HepG2 (cell line): Measurements from ENCODE around the gene RAB3B. TPM values are rescaled to one million over a fixed set of nuclear protein-coding genes. Genes with fewer than 3 reads are reported as not detected.
A peak's percentile ranks its signal among the peaks of the same experiment; 100 is the strongest.

Experiments
- ASH2L ChIP-seq: fragments of 300-600, 200-600 bp; sonication (generic); IDR thresholded peaks from 2 replicates; pipeline ENCODE4 v1.7.0; 2017; ENCODE audit warnings: low read depth, mild to moderate bottlenecking, moderate library complexity, mixed read lengths, low read length; ENCODE audit not compliant: insufficient read length
- BRCA1 ChIP-seq: sonication (generic); formaldehyde crosslinking; IDR thresholded peaks from 2 replicates; pipeline ENCODE4 v1.4.0; 2020; ENCODE audit warnings: missing genetic modification reagents
- ELF3 ChIP-seq: IDR thresholded peaks from 2 replicates; pipeline ENCODE4 v1.6.1; 2016; ENCODE audit warnings: missing genetic modification reagents, missing compliant biosample characterization
- GABPA ChIP-seq, 2 experiments: IDR thresholded peaks; 2 replicates each; pipeline ENCODE4 v1.6.1; 2011 to 2016; ENCODE audit warnings: low read depth in 2 of 2, low read length in 1 of 2, missing biosample characterization in 1 of 2, missing genetic modification characterization in 1 of 2
- PATZ1 ChIP-seq: sonication (generic); formaldehyde crosslinking; IDR thresholded peaks from 2 replicates; pipeline ENCODE4 v1.4.0; 2020; ENCODE audit warnings: missing genetic modification reagents
- PAWR ChIP-seq: sonication (generic); formaldehyde crosslinking; IDR thresholded peaks from 2 replicates; pipeline ENCODE4 v1.4.0; 2020; ENCODE audit warnings: missing genetic modification reagents, mild to moderate bottlenecking, borderline replicate concordance
- PRDM15 ChIP-seq: sonication (generic); formaldehyde crosslinking; IDR thresholded peaks from 2 replicates; pipeline ENCODE4 v1.4.0; 2020; ENCODE audit warnings: missing genetic modification reagents
- SRF ChIP-seq: IDR thresholded peaks from 2 replicates; pipeline ENCODE4 v1.6.1; 2011; ENCODE audit warnings: mild to moderate bottlenecking, low read depth, low read length, moderate library complexity
- ZBTB1 ChIP-seq: sonication (generic); formaldehyde crosslinking; IDR thresholded peaks from 2 replicates; pipeline ENCODE4 v1.4.0; 2020; ENCODE audit warnings: missing genetic modification reagents, borderline replicate concordance
- ZNF17 ChIP-seq: sonication (generic); formaldehyde crosslinking; IDR thresholded peaks from 2 replicates; pipeline ENCODE4 v1.5.0; 2020; ENCODE audit warnings: mild to moderate bottlenecking, missing genetic modification reagents
- ZNF274 ChIP-seq: sonication (generic); formaldehyde crosslinking; IDR thresholded peaks from 2 replicates; pipeline ENCODE4 v1.5.1; 2020; ENCODE audit warnings: mild to moderate bottlenecking, missing genetic modification reagents
- ZNF317 ChIP-seq: sonication (generic); formaldehyde crosslinking; IDR thresholded peaks from 2 replicates; pipeline ENCODE4 v1.5.0; 2020; ENCODE audit warnings: mild to moderate bottlenecking, missing genetic modification reagents
- ZNF569 ChIP-seq: sonication (generic); formaldehyde crosslinking; IDR thresholded peaks from 2 replicates; pipeline ENCODE4 v1.5.0; 2020; ENCODE audit warnings: mild to moderate bottlenecking, missing genetic modification reagents, moderate library complexity, borderline replicate concordance
- polyA plus RNA-seq, 8 experiments: library from polyadenylated mRNA; depleted of rRNA in 3 of 8; stranded (reverse) in 7 of 8; unstranded in 1 of 8; fragments of >200 nt; fragmentation: Illumina TruSeq in 4 of 8; extraction: Trizol in 4 of 8; gene quantifications; 2 replicates each; pipeline versions ENCODE4 v1.2.1 to v1.2.3, GENCODE V29; 2011 to 2016; ENCODE audit warnings: low read depth in 4 of 8, missing spikeins in 1 of 8, mixed read lengths in 1 of 8; ENCODE audit not compliant: insufficient read depth in 1 of 8
- total RNA-seq, 5 experiments: library from RNA; depleted of rRNA; stranded (reverse); fragments of >200 nt; fragmentation: Illumina TruSeq; extraction: Trizol; gene quantifications; 2 replicates each; pipeline ENCODE4 v1.2.3, GENCODE V29; 2016; ENCODE audit warnings: low read depth in 1 of 5
- TF ChIP-seq, protein P1 (sequence below): IDR thresholded peaks from 2 replicates; pipeline ENCODE4 v1.6.1; 2016; ENCODE audit warnings: low read depth
- TF ChIP-seq, protein P2 (sequence below): sonication (generic); formaldehyde crosslinking; IDR thresholded peaks from 2 replicates; pipeline ENCODE4 v1.5.1; 2020; ENCODE audit warnings: mild to moderate bottlenecking, missing genetic modification reagents, borderline replicate concordance

Gene RAB3B
- total and polyA plus RNA-seq, 2 of the 13 experiments (the other 11 are each of a cell fraction or from before 2014, with no cell fraction given) = 1.0 to 1.2 TPM

- TF ChIP-seq, protein P1, sequence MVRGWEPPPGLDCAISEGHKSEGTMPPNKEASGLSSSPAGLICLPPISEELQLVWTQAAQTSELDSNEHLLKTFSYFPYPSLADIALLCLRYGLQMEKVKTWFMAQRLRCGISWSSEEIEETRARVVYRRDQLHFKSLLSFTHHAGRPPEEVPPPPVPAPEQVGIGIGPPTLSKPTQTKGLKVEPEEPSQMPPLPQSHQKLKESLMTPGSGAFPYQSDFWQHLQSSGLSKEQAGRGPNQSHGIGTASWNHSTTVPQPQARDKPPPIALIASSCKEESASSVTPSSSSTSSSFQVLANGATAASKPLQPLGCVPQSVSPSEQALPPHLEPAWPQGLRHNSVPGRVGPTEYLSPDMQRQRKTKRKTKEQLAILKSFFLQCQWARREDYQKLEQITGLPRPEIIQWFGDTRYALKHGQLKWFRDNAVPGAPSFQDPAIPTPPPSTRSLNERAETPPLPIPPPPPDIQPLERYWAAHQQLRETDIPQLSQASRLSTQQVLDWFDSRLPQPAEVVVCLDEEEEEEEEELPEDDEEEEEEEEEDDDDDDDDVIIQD (CRISPR knock-in tag) = peak; percentile 55; the same call in 1 of the 2 replicates
- no peak for TF ChIP-seq GABPA (IDR thresholded peaks at IDR 0.05; ENCODE audit: low read depth, low read length)
- TF ChIP-seq GABPA (CRISPR knock-in tag; IDR thresholded peaks at IDR 0.05; ENCODE audit: low read depth) = no peak
- no peak for TF ChIP-seq ZNF17 (CRISPR knock-in tag)
- peak; percentile 30; the same call in 1 of the 2 replicates for TF ChIP-seq PATZ1 (CRISPR knock-in tag)
- TF ChIP-seq PRDM15 (CRISPR knock-in tag) = no peak
- TF ChIP-seq ZNF274 = no peak
- no peak for TF ChIP-seq ZNF569 (CRISPR knock-in tag)
- no peak for TF ChIP-seq SRF
- TF ChIP-seq, protein P2, sequence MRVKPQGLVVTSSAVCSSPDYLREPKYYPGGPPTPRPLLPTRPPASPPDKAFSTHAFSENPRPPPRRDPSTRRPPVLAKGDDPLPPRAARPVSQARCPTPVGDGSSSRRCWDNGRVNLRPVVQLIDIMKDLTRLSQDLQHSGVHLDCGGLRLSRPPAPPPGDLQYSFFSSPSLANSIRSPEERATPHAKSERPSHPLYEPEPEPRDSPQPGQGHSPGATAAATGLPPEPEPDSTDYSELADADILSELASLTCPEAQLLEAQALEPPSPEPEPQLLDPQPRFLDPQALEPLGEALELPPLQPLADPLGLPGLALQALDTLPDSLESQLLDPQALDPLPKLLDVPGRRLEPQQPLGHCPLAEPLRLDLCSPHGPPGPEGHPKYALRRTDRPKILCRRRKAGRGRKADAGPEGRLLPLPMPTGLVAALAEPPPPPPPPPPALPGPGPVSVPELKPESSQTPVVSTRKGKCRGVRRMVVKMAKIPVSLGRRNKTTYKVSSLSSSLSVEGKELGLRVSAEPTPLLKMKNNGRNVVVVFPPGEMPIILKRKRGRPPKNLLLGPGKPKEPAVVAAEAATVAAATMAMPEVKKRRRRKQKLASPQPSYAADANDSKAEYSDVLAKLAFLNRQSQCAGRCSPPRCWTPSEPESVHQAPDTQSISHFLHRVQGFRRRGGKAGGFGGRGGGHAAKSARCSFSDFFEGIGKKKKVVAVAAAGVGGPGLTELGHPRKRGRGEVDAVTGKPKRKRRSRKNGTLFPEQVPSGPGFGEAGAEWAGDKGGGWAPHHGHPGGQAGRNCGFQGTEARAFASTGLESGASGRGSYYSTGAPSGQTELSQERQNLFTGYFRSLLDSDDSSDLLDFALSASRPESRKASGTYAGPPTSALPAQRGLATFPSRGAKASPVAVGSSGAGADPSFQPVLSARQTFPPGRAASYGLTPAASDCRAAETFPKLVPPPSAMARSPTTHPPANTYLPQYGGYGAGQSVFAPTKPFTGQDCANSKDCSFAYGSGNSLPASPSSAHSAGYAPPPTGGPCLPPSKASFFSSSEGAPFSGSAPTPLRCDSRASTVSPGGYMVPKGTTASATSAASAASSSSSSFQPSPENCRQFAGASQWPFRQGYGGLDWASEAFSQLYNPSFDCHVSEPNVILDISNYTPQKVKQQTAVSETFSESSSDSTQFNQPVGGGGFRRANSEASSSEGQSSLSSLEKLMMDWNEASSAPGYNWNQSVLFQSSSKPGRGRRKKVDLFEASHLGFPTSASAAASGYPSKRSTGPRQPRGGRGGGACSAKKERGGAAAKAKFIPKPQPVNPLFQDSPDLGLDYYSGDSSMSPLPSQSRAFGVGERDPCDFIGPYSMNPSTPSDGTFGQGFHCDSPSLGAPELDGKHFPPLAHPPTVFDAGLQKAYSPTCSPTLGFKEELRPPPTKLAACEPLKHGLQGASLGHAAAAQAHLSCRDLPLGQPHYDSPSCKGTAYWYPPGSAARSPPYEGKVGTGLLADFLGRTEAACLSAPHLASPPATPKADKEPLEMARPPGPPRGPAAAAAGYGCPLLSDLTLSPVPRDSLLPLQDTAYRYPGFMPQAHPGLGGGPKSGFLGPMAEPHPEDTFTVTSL (CRISPR knock-in tag) = peak; percentile 73; the same call in 1 of the 2 replicates
- TF ChIP-seq ZBTB1 (CRISPR knock-in tag) = no peak
- peak; percentile 47; the same call in 1 of the 2 replicates for TF ChIP-seq ELF3 (CRISPR knock-in tag)
- no peak for TF ChIP-seq BRCA1
- TF ChIP-seq ZNF317 (CRISPR knock-in tag) = no peak
- no peak for TF ChIP-seq ASH2L
- no peak for TF ChIP-seq PAWR
Observed at GRCh38 chr1:51976846-51977602, 13.5 kb downstream of the RAB3B start (continued).
